ENCODE data around the gene KRT32. TPM values are rescaled to one million over a fixed set of nuclear protein-coding genes. Genes with fewer than 3 reads are reported as not detected.
"Not testable (repeated sequence)": the region's sequence is repeated elsewhere in the genome, so short reads cannot be mapped to it uniquely, and the experiment has no call there.

Gene KRT32
- total RNA-seq, 1 donor from 2014 or later: 0.22 TPM

- intact Hi-C loops (cut with micrococcal nuclease): no loop called here
- H3K27ac ChIP-seq (replicated peaks): no peak overlapping the region
- no peaks in the 10 kb centered on the region for H3K36me3 ChIP-seq
- no peaks in the 10 kb centered on the region for H3K9me3 ChIP-seq (replicated peaks)
- DNase-seq: no peak
- no peak for TF ChIP-seq CTCF (IDR thresholded peaks at IDR 0.05; ENCODE audit: borderline replicate concordance)
- no peaks in the 10 kb centered on the region for H3K4me1 ChIP-seq
- H3K27me3 ChIP-seq (ENCODE audit: low read depth): peaks cover 88% of the 10 kb centered on the region
- no peak overlapping the region for H3K4me3 ChIP-seq
Observed at GRCh38 chr17:41428591-41429291, 38.4 kb downstream of the KRT32 start.

- H3K4me3 ChIP-seq: no peak within 1 kb of the TSS
- no peak for DNase-seq
- H3K27ac ChIP-seq (replicated peaks): no peak within 1 kb of the TSS
- H3K4me1 ChIP-seq: no peaks in the 10 kb centered on the region
- no peaks in the 10 kb centered on the region for H3K36me3 ChIP-seq
- H3K9me3 ChIP-seq (replicated peaks): no peaks in the 10 kb centered on the region
- TF ChIP-seq CTCF (IDR thresholded peaks at IDR 0.05; ENCODE audit: borderline replicate concordance): no peak
- intact Hi-C loops (cut with micrococcal nuclease): no loop called here
- H3K27me3 ChIP-seq (ENCODE audit: low read depth): peaks cover 72% of the 10 kb centered on the region
Observed at GRCh38 chr17:41424111-41424635, 43.0 kb downstream of the KRT32 start, which contains the start of gene KRT37. KRT37 (minus strand) TSS chr17:41424585; CDS start chr17:41424523, 62 bp downstream.

- intact Hi-C loops (cut with micrococcal nuclease); H3K36me3 ChIP-seq; H3K4me1 ChIP-seq; H3K4me3 ChIP-seq; DNase-seq; H3K27ac ChIP-seq (replicated peaks); H3K9me3 ChIP-seq (replicated peaks): not testable (repeated sequence)
- peaks cover 64% of the 10 kb centered on the region for H3K27me3 ChIP-seq (ENCODE audit: low read depth)
Observed at GRCh38 chr17:41422586-41422985, 44.6 kb downstream of the KRT32 start.

- intact Hi-C loops (cut with micrococcal nuclease): no loop called here
- TF ChIP-seq CTCF (IDR thresholded peaks at IDR 0.05; ENCODE audit: borderline replicate concordance): no peak
- no peak for DNase-seq
- H3K27me3 ChIP-seq (ENCODE audit: low read depth): peaks cover 56% of the 10 kb centered on the region
- H3K9me3 ChIP-seq (replicated peaks): no peaks in the 10 kb centered on the region
- H3K36me3 ChIP-seq: no peaks in the 10 kb centered on the region
- no peak overlapping the region for H3K27ac ChIP-seq (replicated peaks)
- no peak overlapping the region for H3K4me3 ChIP-seq
- peaks cover 5% of the 10 kb centered on the region for H3K4me1 ChIP-seq
Observed at GRCh38 chr17:41421617-41422016, 45.6 kb downstream of the KRT32 start.

- no peak overlapping the region for H3K4me3 ChIP-seq
- H3K36me3 ChIP-seq: no peaks in the 10 kb centered on the region
- no peak overlapping the region for H3K27ac ChIP-seq (replicated peaks)
- intact Hi-C loops (cut with micrococcal nuclease): no loop called here
- H3K4me1 ChIP-seq: peaks cover 9% of the 10 kb centered on the region
- peaks cover 56% of the 10 kb centered on the region for H3K27me3 ChIP-seq (ENCODE audit: low read depth)
- no peak for DNase-seq
- no peaks in the 10 kb centered on the region for H3K9me3 ChIP-seq (replicated peaks)
- no peak for TF ChIP-seq CTCF (IDR thresholded peaks at IDR 0.05; ENCODE audit: borderline replicate concordance)
Observed at GRCh38 chr17:41421116-41421515, 46.1 kb downstream of the KRT32 start.

- Histone ChIP-seq H3K4me1 (peaks cover 13% of the 10 kb centered on the region), H3K36me3 (no peaks in the 10 kb centered on the region), H3K9me3 (replicated peaks) (no peaks in the 10 kb centered on the region), H3K27ac (replicated peaks) (no peak overlapping the region), H3K4me3 (no peak overlapping the region), H3K27me3 (ENCODE audit: low read depth) (peaks cover 49% of the 10 kb centered on the region)
- intact Hi-C loops (cut with micrococcal nuclease): no loop called here
- no peak for TF ChIP-seq CTCF (IDR thresholded peaks at IDR 0.05; ENCODE audit: borderline replicate concordance)
- no peak for DNase-seq
Observed at GRCh38 chr17:41420134-41420533, 47.1 kb downstream of the KRT32 start.
